Neuron (in vitro differentiated cells): ENCODE measurements around the gene RGS11.
"Not testable (repeated sequence)": the region's sequence is repeated elsewhere in the genome, so short reads cannot be mapped to it uniquely, and the experiment has no call there.

Experiments used
- H2AFZ ChIP-seq: one replicate; pipeline ENCODE4 v1.6.1; 2013; ENCODE audit warnings: low read depth, mild to moderate bottlenecking, inconsistent platforms, low read length, moderate library complexity
- H3K27me3 ChIP-seq: one replicate; pipeline ENCODE4 v1.6.1; 2013; ENCODE audit warnings: low read length; ENCODE audit not compliant: insufficient read depth
- H3K36me3 ChIP-seq: one replicate; pipeline ENCODE4 v1.6.1; 2013; ENCODE audit warnings: low read length; ENCODE audit not compliant: insufficient read depth
- H3K4me1 ChIP-seq: one replicate; pipeline ENCODE4 v1.6.1; 2013; ENCODE audit warnings: low read length; ENCODE audit not compliant: insufficient read depth
- H3K4me3 ChIP-seq: 2 replicates; pipeline ENCODE4 v1.5.1; 2013; ENCODE audit warnings: mild to moderate bottlenecking, low read length, moderate library complexity
- H3K9me3 ChIP-seq: one replicate; pipeline ENCODE4 v1.6.1; 2013; ENCODE audit warnings: low read length

The RGS11 gene

GRCh38 chr16:234468-235305, 41.1 kb downstream of the RGS11 start, which contains the start of gene FAM234A:
FAM234A (plus strand) TSS chr16:234821; CDS start chr16:254414, 19,593 bp downstream.
- H3K4me1 ChIP-seq: peaks cover 3% of the 10 kb centered on the region
- H3K36me3 ChIP-seq: peaks cover 5% of the 10 kb centered on the region
- H3K27me3 ChIP-seq: no peaks in the 10 kb centered on the region
- no peaks in the 10 kb centered on the region for H3K9me3 ChIP-seq
- H3K4me3 ChIP-seq: peak within 1 kb of the TSS; percentile 76
- peak within 1 kb of the TSS; percentile 62 for H2AFZ ChIP-seq

- Histone ChIP-seq H2AFZ (no peak overlapping the region), H3K36me3 (peaks cover 22% of the 10 kb centered on the region), H3K27me3 (no peaks in the 10 kb centered on the region), H3K4me3 (no peak overlapping the region), H3K4me1 (peaks cover 20% of the 10 kb centered on the region), H3K9me3 (no peaks in the 10 kb centered on the region)
Measured at GRCh38 chr16:230949-231348, 44.8 kb downstream of the RGS11 start.

- peaks cover 19% of the 10 kb centered on the region for H3K4me1 ChIP-seq
- not testable (repeated sequence) for H2AFZ ChIP-seq, H3K9me3 ChIP-seq, H3K4me3 ChIP-seq, H3K27me3 ChIP-seq
- H3K36me3 ChIP-seq: peaks cover 26% of the 10 kb centered on the region
Measured at GRCh38 chr16:230351-230750, 45.4 kb downstream of the RGS11 start.

- Histone ChIP-seq H3K4me1 (peaks cover 18% of the 10 kb centered on the region), H3K9me3 (no peaks in the 10 kb centered on the region), H2AFZ (peak overlapping the region; percentile 24), H3K27me3 (no peaks in the 10 kb centered on the region), H3K4me3 (peak overlapping the region; percentile 80), H3K36me3 (peaks cover 30% of the 10 kb centered on the region)
Measured at GRCh38 chr16:229731-230281, 45.9 kb downstream of the RGS11 start.

GRCh38 chr16:228852-229730, 46.7 kb downstream of the RGS11 start, which contains the start of gene LUC7L:
LUC7L (minus strand) TSS chr16:229449; CDS start chr16:229339, 110 bp downstream.
- peaks cover 35% of the 10 kb centered on the region for H3K36me3 ChIP-seq
- no peaks in the 10 kb centered on the region for H3K9me3 ChIP-seq
- H3K4me3 ChIP-seq: peak within 1 kb of the TSS; percentile 80
- H2AFZ ChIP-seq: peak within 1 kb of the TSS; percentile 24
- H3K4me1 ChIP-seq: peaks cover 18% of the 10 kb centered on the region
- no peaks in the 10 kb centered on the region for H3K27me3 ChIP-seq

- Histone ChIP-seq H3K27me3 (no peaks in the 10 kb centered on the region), H2AFZ (peak overlapping the region; percentile 24), H3K36me3 (peaks cover 43% of the 10 kb centered on the region), H3K4me1 (peaks cover 18% of the 10 kb centered on the region), H3K4me3 (peak overlapping the region; percentile 80), H3K9me3 (no peaks in the 10 kb centered on the region)
Measured at GRCh38 chr16:228151-228851, 47.4 kb downstream of the RGS11 start.

- Histone ChIP-seq H3K9me3 (no peaks in the 10 kb centered on the region), H3K27me3 (no peaks in the 10 kb centered on the region), H3K4me1 (no peaks in the 10 kb centered on the region), H3K36me3 (peaks cover 72% of the 10 kb centered on the region), H2AFZ (no peak overlapping the region), H3K4me3 (no peak overlapping the region)
Measured at GRCh38 chr16:220021-220420, 55.7 kb downstream of the RGS11 start.
